GM11168 (cell line): ENCODE results near the gene MSMP.

ENCODE experiments used
- in situ Hi-C: fragments of 300-500 bp; cut with MboI; formaldehyde crosslinking; loops from one replicate; pipeline ENCODE4 v1.12.0; 2022; ENCODE audit warnings: low sequenced_read_pairs; ENCODE audit not compliant: unreplicated experiment

The MSMP gene

GRCh38 chr9:35705836-35706430 is 48.1 kb downstream of the MSMP start:
- in situ Hi-C loops: no loop called here

- in situ Hi-C loops: no loop called here
These were observed 48.7 kb downstream of the MSMP start for GRCh38 chr9:35705372-35705771.

- in situ Hi-C loops: no loop called here
These were observed 50.0 kb downstream of the MSMP start for GRCh38 chr9:35703906-35704672.
